Heart right ventricle (tissue), 16 donors: ENCODE data around the gene PIK3R1. TPM values are rescaled to one million over a fixed set of nuclear protein-coding genes. Genes with fewer than 3 reads are reported as not detected.
A peak's percentile ranks its signal among the peaks of the same experiment; 100 is the strongest.

Experiments used
- ATAC-seq, 8 donors: fragments of 200-7000 bp; cut with Tn5 transposase; one replicate each; pipeline ENCODE4 v1.9.1; 2020; ENCODE audit warnings: mild to moderate bottlenecking in 8 of 8, moderate library complexity in 8 of 8, moderate number of reproducible peaks in 1 of 8
- DNase-seq, 2 donors: peaks; one replicate each; pipeline ENCODE4 v3.0.0-alpha.2; 2020
- H3K27ac ChIP-seq, 10 donors: fragments of 200-600 bp; sonication (generic) in 2 of 10; one replicate each; pipeline versions ENCODE4 v1.5.0 to v1.8.0; 2020 to 2022; ENCODE audit warnings: mild to moderate bottlenecking in 3 of 10
- H3K27me3 ChIP-seq, 7 donors: fragments of 200-600 bp; one replicate each; pipeline ENCODE4 v1.8.0; 2021 to 2022; ENCODE audit warnings: mild to moderate bottlenecking in 2 of 7
- H3K36me3 ChIP-seq, 9 donors: fragments of 200-600 bp; sonication (generic) in 1 of 9; one replicate each; pipeline versions ENCODE4 v1.5.0 to v1.8.0; 2020 to 2022; ENCODE audit warnings: mild to moderate bottlenecking in 2 of 9
- H3K4me1 ChIP-seq, 9 donors: fragments of 200-600 bp; sonication (generic) in 1 of 9; one replicate each; pipeline versions ENCODE4 v1.5.0 to v1.8.0; 2020 to 2022; ENCODE audit warnings: mild to moderate bottlenecking in 4 of 9
- H3K4me3 ChIP-seq, 10 donors: fragments of 200-600 bp; sonication (generic) in 2 of 10; one replicate each; pipeline versions ENCODE4 v1.5.0 to v1.8.0; 2020 to 2022; ENCODE audit warnings: mild to moderate bottlenecking in 7 of 10, moderate library complexity in 2 of 10
- H3K9me3 ChIP-seq, 11 donors: fragments of 200-600 bp in 10 of 11; sonication (generic) in 2 of 11; one replicate each; pipeline versions ENCODE4 v1.5.0 to v1.8.0; 2013 to 2022; ENCODE audit warnings: mild to moderate bottlenecking in 2 of 11, control low read depth in 1 of 11, moderate library complexity in 1 of 11
- CTCF ChIP-seq, 9 donors: fragments of 200-600 bp; sonication (generic) in 2 of 9; IDR thresholded peaks; one replicate each; pipeline versions ENCODE4 v1.5.0 to v1.8.0; 2021 to 2022; ENCODE audit warnings: antibody characterized with exemption in 9 of 9, mild to moderate bottlenecking in 5 of 9, moderate library complexity in 1 of 9
- WGBS, 2 donors: extraction: QIAGEN DNeasy Blood & Tissue Kit; methylation state at CpG; one replicate each; pipeline ENCODE4 v1.1.7; 2013; ENCODE audit warnings: inconsistent platforms in 1 of 2; 5-methylcytosine and 5-hydroxymethylcytosine counted together
- intact Hi-C, 10 donors: fragments of 100-400 bp; cut with DNase I; formaldehyde crosslinking; loops; one replicate each; pipeline versions ENCODE4 v1.11.1 to v1.14.2; 2022
- polyA plus RNA-seq, 2 donors: library from polyadenylated mRNA; stranded (reverse); fragments of 200-250 nt; gene quantifications; one replicate each; pipeline ENCODE4 v1.2.3, GENCODE V29; 2013
- total RNA-seq, 10 donors: library from RNA; stranded (reverse); fragmentation: NEBNext Ultra II Directional in 3 of 10; extraction: Animal tissue kit (Norgen Biotek cat#: 25700) in 3 of 10; gene quantifications; one replicate each; pipeline versions ENCODE4 v1.2.1 to v1.2.4, GENCODE V29; 2021 to 2023
- donor health status: Arrhythmogenic right ventricular cardiomyopathy.
- donor health status: ischemic (EF 13 %, LVEDD 7.1; RV severe dilation, severe dysfunction).
- donor health status: healthy with polysubstance abuse.
- donor health status: DM: no; HTN: yes; CAD: no.
- donor health status: DM: no; HTN: no; CAD: no.
- donor health status: ischemic (EF 25% LVEDD 6.9; RV normal size, moderate dysfunction).
- donor health status: ischemic (EF 25% LVEDD 5.7; RV mildly dilated, moderate dysfunction).
- donor health status: healthy.
- donor health status: DM: yes; HTN: yes; CAD: no.
- donor health status: Ischemic cardiomyopathy.
- donor health status: ischemic (EF 35%, LVEDD 5.7; RV mildly dilated, moderate dysfunction).
- donor health status: nonischemic (EF 11% LVEDD 7.7; RV severe dilation, severe dysfunction).
- donor health status: DM: yes; HTN: yes; CAD: no.
- donor health status: PGD.
- donor health status: ischemic (EF 29% LVEDD 5.4; RV normal size, mild dysfunction).
- donor health status: nonischemic (EF 23%, LVEDD 6.1; RV moderate dilation, normal function).

PIK3R1 gene
- total and polyA plus RNA-seq, 12 donors = 12.2 to 269 (median 125) TPM

- intact Hi-C loops = loop anchor here in 1 of 10 donors (1.0 kb wide), 1 partner anchor 44 kb away; the partner anchor contains the start of gene PIK3R1
Measured at GRCh38 chr5:68170826-68171558, 44.6 kb upstream of the PIK3R1 start.

GRCh38 chr5:68172314-68172713 lies 43.2 kb upstream of the PIK3R1 start:
- no peak overlapping the region for H3K4me3 ChIP-seq
- WGBS, 2 donors = 41 to 54% methylated on average over 2 of the region's 2 CpGs
- intact Hi-C loops = no loop called here
- ATAC-seq (no peak), DNase-seq (peak in 1 of 2 donors; percentile 33)
- no peak overlapping the region for H3K27ac ChIP-seq
- H3K27me3 ChIP-seq = no peaks in the 10 kb centered on the region
- no peaks in the 10 kb centered on the region for H3K9me3 ChIP-seq
- H3K36me3 ChIP-seq = no peaks in the 10 kb centered on the region
- peaks cover 3 to 27% (median 23%) of the 10 kb centered on the region in 9 donors for H3K4me1 ChIP-seq
- TF ChIP-seq CTCF (IDR thresholded peaks at IDR 0.05) = no peak

More at GRCh38 chr5:68170826-68171558, 44.6 kb upstream of the PIK3R1 start:
- Histone ChIP-seq H3K4me3 (peak overlapping the region in 1 of 10 donors; percentile 27), H3K36me3 (no peaks in the 10 kb centered on the region), H3K9me3 (no peaks in the 10 kb centered on the region), H3K27ac (peak overlapping the region; percentile 27 to 73 (median 62)), H3K27me3 (no peaks in the 10 kb centered on the region), H3K4me1 (peaks cover 3 to 27% (median 23%) of the 10 kb centered on the region in 9 donors)
- TF ChIP-seq CTCF (IDR thresholded peaks at IDR 0.05) = no peak
- ATAC-seq (peak; percentile 88 to 99 (median 94)), DNase-seq (peak; percentile 42 to 44)
- 39 to 41% methylated on average over 10 of the region's 10 CpGs for WGBS, 2 donors

- ATAC-seq (peak in 1 of 8 donors; percentile 76), DNase-seq (no peak)
- no peaks in the 10 kb centered on the region for H3K9me3 ChIP-seq
- intact Hi-C loops = no loop called here
- H3K4me1 ChIP-seq = peaks cover 3 to 27% (median 23%) of the 10 kb centered on the region in 9 donors
- no peaks in the 10 kb centered on the region for H3K36me3 ChIP-seq
- H3K27ac ChIP-seq = no peak overlapping the region
- H3K27me3 ChIP-seq = no peaks in the 10 kb centered on the region
- H3K4me3 ChIP-seq = no peak overlapping the region
- TF ChIP-seq CTCF (IDR thresholded peaks at IDR 0.05) = no peak
- 79 to 86% methylated on average over 3 of the region's 3 CpGs for WGBS, 2 donors
Measured at GRCh38 chr5:68173007-68173406, 42.5 kb upstream of the PIK3R1 start.

GRCh38 chr5:68176253-68176652 lies 39.3 kb upstream of the PIK3R1 start:
- WGBS, 2 donors = 94 to 98% methylated on average over 6 of the region's 6 CpGs
- intact Hi-C loops = loop anchor here in 1 of 10 donors (5.0 kb wide), 1 partner anchor 269 kb away; no protein-coding TSS in a partner anchor
- Histone ChIP-seq H3K36me3 (no peaks in the 10 kb centered on the region), H3K27ac (no peak overlapping the region), H3K9me3 (no peaks in the 10 kb centered on the region), H3K27me3 (no peaks in the 10 kb centered on the region), H3K4me3 (no peak overlapping the region), H3K4me1 (peaks cover 0 to 12% (median 6%) of the 10 kb centered on the region in 9 donors)
- DNase-seq = no peak
- TF ChIP-seq CTCF (IDR thresholded peaks at IDR 0.05) = no peak
- no peak for ATAC-seq
